HG03565 (cell line): ENCODE data around the gene CDKN2AIP.

Source experiments
- ATAC-seq: cut with Tn5 transposase; IDR thresholded peaks from one replicate; pipeline ENCODE4 v1.9.1; 2021; ENCODE audit warnings: mild to moderate bottlenecking, moderate library complexity; ENCODE audit not compliant: unreplicated experiment

The CDKN2AIP gene, protein sequence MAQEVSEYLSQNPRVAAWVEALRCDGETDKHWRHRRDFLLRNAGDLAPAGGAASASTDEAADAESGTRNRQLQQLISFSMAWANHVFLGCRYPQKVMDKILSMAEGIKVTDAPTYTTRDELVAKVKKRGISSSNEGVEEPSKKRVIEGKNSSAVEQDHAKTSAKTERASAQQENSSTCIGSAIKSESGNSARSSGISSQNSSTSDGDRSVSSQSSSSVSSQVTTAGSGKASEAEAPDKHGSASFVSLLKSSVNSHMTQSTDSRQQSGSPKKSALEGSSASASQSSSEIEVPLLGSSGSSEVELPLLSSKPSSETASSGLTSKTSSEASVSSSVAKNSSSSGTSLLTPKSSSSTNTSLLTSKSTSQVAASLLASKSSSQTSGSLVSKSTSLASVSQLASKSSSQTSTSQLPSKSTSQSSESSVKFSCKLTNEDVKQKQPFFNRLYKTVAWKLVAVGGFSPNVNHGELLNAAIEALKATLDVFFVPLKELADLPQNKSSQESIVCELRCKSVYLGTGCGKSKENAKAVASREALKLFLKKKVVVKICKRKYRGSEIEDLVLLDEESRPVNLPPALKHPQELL

DNA sequence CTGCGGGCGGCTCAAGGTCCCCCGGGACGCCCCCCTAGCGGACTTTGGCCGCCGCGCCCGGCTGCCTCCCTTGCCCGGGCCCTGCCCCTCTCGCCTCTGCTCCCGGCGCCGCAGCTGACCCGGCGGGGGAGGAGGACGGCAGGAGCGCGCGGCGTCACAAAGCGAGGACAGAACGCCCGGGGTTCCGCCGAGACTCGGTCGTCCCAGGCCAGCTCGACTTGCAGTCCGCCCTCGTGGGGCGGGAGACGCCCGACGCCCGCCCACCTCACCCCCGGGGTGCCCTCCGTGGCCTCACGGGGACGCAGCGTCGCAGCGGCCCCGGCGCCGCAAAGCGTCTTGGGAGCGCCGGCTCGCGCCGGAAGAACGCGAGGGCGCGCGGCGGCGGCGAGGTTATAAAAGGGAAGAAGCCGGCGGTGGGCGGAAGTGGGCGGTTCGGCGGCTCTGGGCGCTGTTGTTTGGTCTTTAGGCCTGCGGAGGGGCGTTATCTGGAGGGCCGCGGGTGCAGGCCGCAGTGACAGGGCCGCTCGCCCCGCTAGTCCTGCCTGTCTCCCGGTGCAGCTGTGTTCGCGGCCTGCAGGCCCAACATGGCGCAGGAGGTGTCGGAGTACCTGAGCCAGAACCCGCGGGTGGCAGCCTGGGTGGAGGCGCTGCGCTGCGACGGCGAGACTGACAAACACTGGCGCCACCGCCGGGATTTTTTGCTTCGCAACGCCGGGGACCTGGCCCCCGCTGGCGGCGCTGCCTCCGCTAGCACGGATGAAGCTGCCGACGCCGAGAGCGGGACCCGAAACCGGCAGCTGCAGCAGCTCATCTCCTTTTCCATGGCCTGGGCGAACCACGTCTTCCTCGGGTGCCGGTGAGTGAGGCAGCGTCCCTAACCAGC lies at the start of gene CDKN2AIP:
TSS of gene CDKN2AIP (plus strand) at position 423 of the 883 bp plus-strand sequence. CDS start at position 585, 162 bp downstream.
- peak; percentile 74 for ATAC-seq

DNA sequence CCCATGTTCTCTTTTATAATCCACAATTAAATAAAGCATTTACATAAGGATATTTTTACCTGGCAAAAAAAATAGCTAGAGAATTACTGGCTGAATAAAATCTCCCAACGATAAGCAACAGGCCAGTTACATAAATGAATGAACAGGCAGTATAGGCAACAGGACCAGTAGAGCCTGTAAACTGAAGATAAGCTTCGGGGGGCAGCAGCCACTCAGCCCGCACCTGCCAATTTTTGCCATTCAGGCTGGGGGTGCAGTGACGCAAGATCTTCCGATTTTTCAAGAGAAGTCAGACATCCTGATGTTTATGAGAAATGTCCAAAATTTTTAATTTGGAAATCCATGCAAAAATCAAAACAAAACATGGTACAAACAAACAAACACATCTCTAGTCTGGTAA lies 49.0 kb upstream of the CDKN2AIP start:
- ATAC-seq, result no peak

- ATAC-seq, result no peak
Observed at GRCh38 chr4:183396227-183396637, 48.2 kb upstream of the CDKN2AIP start.

DNA sequence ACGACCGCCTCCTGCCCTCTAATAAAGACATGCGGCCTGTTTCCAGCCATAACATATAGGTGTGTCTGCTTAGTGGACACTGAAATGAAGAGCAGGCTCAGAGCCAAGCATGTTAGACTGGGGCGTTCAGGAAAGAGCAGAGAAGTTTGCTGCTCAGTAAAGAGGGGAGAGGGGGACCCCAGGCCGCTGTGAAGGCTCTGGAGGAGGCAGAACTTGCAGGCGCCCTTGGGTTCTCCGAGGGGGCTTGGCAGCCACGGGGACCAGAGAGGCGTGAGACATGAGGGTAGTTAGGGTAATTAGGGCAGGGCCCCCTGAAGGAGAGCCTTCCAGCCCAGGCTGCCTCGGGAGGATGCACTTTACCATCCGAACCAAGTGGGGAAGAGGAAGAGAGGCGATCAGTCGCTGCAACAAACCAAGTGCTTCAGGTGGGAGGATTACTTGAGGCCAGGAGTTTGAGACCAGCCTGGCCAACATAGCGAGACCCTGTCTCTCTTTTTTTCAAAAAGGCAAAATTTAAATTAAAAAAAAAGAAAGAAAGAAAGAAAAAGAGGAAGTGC lies 46.6 kb upstream of the CDKN2AIP start:
- ATAC-seq, result no peak

- peak; percentile 82 for ATAC-seq
Observed at GRCh38 chr4:183398298-183399125, 45.9 kb upstream of the CDKN2AIP start.

- no peak for ATAC-seq
Observed at GRCh38 chr4:183399126-183399522, 45.3 kb upstream of the CDKN2AIP start.

DNA sequence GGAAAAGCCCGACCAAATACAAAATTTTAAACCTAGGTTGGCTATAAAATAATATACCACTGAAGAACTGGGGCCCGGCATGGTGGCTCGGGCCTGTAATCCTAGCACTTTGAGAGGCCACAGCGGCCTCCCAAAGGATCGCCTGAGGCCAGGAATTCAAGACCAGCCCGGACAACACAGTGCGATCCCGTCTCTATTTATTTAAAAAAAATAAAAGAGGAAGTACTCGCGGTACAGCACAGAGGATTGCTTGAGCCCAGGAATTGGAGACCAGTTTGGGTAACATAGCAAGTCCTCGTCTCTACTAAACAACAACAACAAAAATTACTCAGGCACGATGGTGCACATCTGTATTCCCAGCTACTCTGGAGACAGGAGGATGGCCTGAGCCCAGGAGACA lies 44.8 kb upstream of the CDKN2AIP start:
- no peak for ATAC-seq

- ATAC-seq, result no peak
Observed at GRCh38 chr4:183400035-183400434, 44.4 kb upstream of the CDKN2AIP start.

DNA sequence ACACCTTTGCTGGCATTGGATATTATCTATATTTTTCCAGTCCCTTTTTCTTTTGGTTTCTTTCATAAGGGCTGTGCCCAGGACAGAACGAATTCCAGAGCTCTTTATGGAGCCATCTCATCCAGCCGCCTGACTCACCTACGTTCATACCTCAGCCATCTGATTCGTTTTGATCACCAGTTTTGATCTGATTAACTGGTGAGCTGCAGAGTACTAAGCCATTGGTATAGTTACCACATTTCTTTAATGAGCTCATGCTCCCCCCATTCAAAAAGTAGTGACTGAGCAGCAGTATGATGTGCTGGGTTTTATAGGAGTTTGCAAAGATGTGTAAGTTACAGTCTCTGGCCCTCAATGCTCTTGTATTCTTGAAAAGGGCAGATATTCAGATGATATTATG lies 43.0 kb upstream of the CDKN2AIP start:
- no peak for ATAC-seq

DNA sequence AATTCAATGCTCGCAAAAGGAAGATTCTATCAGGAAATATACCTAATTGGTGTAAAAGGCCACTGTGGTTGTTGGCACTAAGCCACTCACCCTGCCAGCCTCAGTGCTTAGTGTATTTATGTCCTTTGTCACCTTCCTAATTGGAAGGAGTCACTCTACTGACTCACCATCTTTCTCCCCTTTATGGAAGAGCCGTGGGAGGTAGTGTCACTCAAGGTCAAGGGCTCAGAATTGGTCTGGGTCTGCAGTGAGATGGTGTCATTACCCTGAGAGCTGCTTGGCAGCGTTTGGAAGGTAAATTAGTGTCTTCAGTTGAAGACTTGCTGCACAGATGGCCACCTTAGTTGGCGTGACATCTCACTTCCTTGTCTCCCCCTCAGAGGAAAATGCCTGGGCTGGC lies 41.7 kb upstream of the CDKN2AIP start:
- no peak for ATAC-seq

DNA sequence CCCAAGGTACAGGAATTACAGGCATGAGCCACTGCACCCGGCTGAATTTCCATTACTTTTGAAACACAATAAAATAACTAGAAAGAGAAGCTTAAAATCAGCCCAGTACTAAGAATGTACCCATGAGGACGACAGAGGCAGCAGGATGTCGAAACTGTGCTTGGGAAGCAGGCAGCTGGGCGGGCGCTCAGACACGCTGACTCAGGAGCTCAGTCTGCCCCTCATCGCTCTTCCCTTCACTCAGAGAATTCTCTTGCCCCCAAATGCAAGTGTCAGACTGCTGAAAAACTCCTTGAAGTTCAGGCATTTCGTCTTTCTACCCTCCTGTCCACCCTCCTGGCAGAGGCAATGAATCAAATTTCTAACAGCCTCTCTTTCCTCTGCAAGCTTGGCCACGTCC lies 41.0 kb upstream of the CDKN2AIP start:
- no peak for ATAC-seq

DNA sequence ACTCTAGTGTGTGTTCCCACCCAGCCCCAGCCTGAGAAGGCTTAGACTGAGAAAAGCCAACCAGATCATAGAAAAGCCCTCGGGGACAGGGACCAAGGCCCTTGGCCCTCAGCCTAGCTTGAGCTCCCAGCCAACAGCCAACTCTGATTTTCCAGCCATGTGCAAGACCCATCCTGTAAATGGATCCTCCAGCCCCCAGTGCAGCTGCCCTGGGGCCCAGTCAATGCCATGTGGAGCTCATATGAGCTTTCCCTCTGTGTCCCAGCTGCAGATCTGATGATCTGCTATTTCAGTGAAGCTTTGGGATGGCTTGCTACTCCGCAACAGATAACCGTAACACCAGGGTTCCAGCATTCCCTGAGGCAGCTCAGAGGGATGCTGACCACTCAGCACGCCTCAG lies 40.5 kb upstream of the CDKN2AIP start:
- no peak for ATAC-seq

- ATAC-seq, result no peak
Observed at GRCh38 chr4:183405303-183405702, 39.1 kb upstream of the CDKN2AIP start.

DNA sequence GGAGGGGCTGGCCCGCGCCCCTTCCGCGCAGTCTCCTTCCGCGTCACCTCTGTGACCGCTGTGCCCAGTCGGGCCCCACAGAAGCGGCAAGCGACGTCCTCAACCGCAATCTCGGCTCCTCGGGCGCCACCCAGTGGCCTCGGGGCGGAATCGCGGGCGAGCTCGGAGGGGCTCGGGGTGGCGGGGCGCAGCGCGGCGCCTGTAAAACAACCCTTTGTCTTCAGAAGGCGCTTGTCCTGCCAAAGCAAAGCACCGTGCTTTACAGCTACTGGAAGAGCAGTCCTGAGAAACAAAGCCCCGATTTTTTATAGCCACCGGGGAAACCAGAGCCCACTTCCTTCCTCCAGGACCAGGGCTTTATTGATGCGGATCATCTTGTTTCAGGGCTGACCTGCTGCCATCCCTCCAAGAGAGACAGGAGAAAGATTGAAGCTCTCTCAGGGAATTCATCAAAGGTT lies 37.3 kb upstream of the CDKN2AIP start:
- ATAC-seq, result peak; percentile 95

DNA sequence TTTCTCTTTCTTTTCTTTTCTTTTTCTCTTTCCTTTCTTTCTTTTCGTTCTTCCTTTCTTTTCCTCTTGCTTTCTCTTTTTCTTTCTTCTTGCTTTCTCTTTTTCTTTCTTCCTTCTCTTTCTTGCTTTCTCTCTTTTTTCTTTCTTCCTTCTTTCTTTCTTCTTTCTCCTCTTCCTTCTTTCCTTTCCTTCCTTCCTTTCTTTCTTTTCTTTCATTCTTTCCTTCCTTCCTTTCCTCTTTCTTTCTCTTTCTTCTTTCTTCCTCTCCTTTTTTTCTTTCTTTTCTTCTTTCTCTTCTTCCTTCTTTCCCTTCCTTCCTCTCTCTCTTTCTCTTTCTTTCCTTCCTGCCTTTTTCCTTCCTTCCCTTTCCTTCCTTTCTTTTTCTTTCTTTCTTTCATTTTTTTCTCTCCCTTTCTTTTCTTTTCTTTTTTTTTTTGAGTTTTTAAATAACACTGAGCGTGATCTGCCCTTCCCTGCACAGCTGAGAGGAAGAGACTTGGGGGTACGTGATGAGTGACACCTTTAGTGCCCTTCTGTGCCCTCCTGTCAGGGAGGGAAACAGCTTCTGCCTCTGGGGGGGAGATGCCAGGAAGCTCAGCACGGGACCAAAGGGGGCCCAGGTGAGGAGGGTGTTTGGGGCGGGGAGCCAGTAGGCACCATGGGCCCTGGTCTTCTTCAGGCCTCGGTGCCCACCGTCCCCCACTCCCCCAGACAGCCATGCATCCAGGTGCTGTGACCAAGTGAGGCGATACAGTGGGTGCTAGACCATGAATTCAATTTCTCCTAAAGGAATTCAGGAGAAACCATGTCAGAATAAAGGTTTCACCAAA lies 36.6 kb upstream of the CDKN2AIP start:
- ATAC-seq, result no peak

GRCh38 chr4:183408796-183409195 lies 35.6 kb upstream of the CDKN2AIP start:
- no peak for ATAC-seq

- ATAC-seq, result no peak
Observed at GRCh38 chr4:183409483-183409882, 35.0 kb upstream of the CDKN2AIP start.

DNA sequence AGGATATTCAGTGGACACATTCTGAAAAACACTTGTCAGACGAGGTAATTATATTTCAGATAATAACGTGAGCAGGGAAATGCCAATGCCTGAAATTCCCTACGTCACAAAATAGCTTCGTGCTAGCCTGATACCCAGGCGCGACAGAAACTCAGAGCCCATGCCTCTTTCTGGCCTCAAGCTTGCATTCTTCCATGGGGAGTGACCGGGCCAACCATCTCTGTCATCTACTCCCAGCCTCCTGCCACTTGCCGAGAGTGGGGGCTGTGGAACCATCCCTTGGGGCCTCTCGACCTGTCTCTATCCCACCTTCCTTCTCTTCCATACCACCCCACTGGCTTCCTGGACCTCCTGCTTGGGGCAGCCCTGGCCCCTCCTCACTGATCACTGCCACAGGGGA lies 34.5 kb upstream of the CDKN2AIP start:
- no peak for ATAC-seq

DNA sequence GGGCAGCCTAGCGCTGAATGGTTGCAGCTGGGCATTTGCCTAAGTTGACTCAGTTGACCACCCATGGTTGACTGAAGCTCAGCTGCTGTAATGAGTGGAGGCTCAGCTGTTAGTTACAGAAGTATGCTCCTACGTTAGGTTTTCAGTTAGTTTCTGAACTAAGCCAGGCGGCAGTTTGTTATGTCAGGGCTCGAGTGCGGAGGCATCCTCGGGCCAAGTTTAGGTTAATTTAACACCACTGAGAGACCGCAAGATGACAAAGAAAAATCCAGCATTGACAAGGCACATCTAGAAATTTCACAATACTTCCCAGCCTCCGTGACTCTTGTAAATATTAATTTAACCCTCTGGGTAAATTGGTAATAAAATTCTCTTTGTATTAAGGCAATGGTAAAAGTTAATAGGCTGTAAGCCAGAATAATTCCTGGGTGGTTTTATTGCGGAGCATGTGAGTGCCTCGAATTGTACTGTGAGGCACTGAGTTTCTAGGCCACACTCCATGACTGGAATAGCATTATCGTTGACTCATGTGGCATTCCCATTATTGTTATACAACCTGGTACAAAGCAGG lies 33.1 kb upstream of the CDKN2AIP start:
- peak; percentile 50 for ATAC-seq
